WTC11 (cell line): ENCODE data around the gene ZNF74. TPM values are rescaled to one million over a fixed set of nuclear protein-coding genes. Genes with fewer than 3 reads are reported as not detected.

ENCODE experiments used
- ATAC-seq: fragments of 200-7000 bp; cut with Tn5 transposase; 2 replicates; pipeline ENCODE4 v1.10.0; 2021; ENCODE audit warnings: mild to moderate bottlenecking, moderate library complexity
- CTCF ChIA-PET: fragments of 300-600 bp; sonication (Branson Sonifier 250); formaldehyde crosslinking; loops from one replicate; lab custom pipeline; 2021; ENCODE audit warnings: antibody characterized with exemption; lab: Charles Lee
- POLR2A ChIA-PET: fragments of 350-600 bp; sonication (Branson Sonifier 250); formaldehyde crosslinking; loops from one replicate; lab custom pipeline; 2021; ENCODE audit warnings: antibody characterized with exemption; lab: Charles Lee
- DNase-seq: peaks from one replicate; pipeline ENCODE4 v3.0.0; 2021; ENCODE audit warnings: low spot score
- H3K27ac Mint-ChIP-seq: 2 replicates; pipeline ENCODE4 v1.8.0; 2021; ENCODE audit warnings: mixed read lengths
- H3K27me3 Mint-ChIP-seq: 2 replicates; pipeline ENCODE4 v1.8.0; 2021; ENCODE audit warnings: low read depth, mild to moderate bottlenecking, moderate library complexity, mixed read lengths
- H3K36me3 Mint-ChIP-seq: 2 replicates; pipeline ENCODE4 v1.8.0; 2021; ENCODE audit warnings: mixed read lengths
- H3K4me1 Mint-ChIP-seq: 2 replicates; pipeline ENCODE4 v1.8.0; 2022; ENCODE audit warnings: mixed read lengths
- H3K4me3 Mint-ChIP-seq: 2 replicates; pipeline ENCODE4 v1.8.0; 2021; ENCODE audit warnings: mild to moderate bottlenecking, moderate library complexity, mixed read lengths
- H3K9me3 Mint-ChIP-seq: 2 replicates; pipeline ENCODE4 v1.8.0; 2021; ENCODE audit warnings: mixed read lengths
- CDX4 ChIP-seq: fragments of 250-450 bp; sonication (Bioruptor Pico); IDR thresholded peaks from 2 replicates; pipeline ENCODE4 v1.9.0; 2021; ENCODE audit warnings: moderate library complexity, mild to moderate bottlenecking, inconsistent platforms, borderline replicate concordance
- EMX1 ChIP-seq: fragments of 250-450 bp; sonication (Bioruptor Pico); IDR thresholded peaks from 2 replicates; pipeline ENCODE4 v1.8.0; 2021; ENCODE audit warnings: mild to moderate bottlenecking
- FOXK1 ChIP-seq: sonication (generic); formaldehyde crosslinking; IDR thresholded peaks from 2 replicates; pipeline ENCODE4 v1.8.0; 2022; ENCODE audit warnings: mild to moderate bottlenecking, moderate library complexity, missing genetic modification reagents
- MYBL2 ChIP-seq: sonication (generic); formaldehyde crosslinking; IDR thresholded peaks from 2 replicates; pipeline ENCODE4 v1.8.1; 2023; ENCODE audit warnings: mild to moderate bottlenecking, moderate library complexity, missing genetic modification reagents
- NR2C2 ChIP-seq: sonication (generic); formaldehyde crosslinking; IDR thresholded peaks from 2 replicates; pipeline ENCODE4 v1.8.0; 2022; ENCODE audit warnings: mild to moderate bottlenecking, missing genetic modification reagents
- SP1 ChIP-seq: sonication (generic); formaldehyde crosslinking; conservative IDR thresholded peaks from 2 replicates; pipeline ENCODE4 v1.8.1; 2022; ENCODE audit warnings: missing genetic modification reagents
- STAT6 ChIP-seq: sonication (generic); formaldehyde crosslinking; conservative IDR thresholded peaks from 2 replicates; pipeline ENCODE4 v1.8.1; 2023; ENCODE audit warnings: mild to moderate bottlenecking, low read depth, missing genetic modification reagents, moderate library complexity
- TCF7 ChIP-seq: sonication (generic); formaldehyde crosslinking; IDR thresholded peaks from 2 replicates; pipeline ENCODE4 v1.8.0; 2022; ENCODE audit warnings: mild to moderate bottlenecking, low read depth, missing genetic modification reagents, moderate library complexity
- ZBTB21 ChIP-seq: sonication (generic); formaldehyde crosslinking; IDR thresholded peaks from 2 replicates; pipeline ENCODE4 v1.8.1; 2023; ENCODE audit warnings: mild to moderate bottlenecking, missing genetic modification reagents, borderline replicate concordance
- ZMAT4 ChIP-seq: fragments of 250-450 bp; sonication (Bioruptor Pico); IDR thresholded peaks from 2 replicates; pipeline ENCODE4 v1.9.0; 2021; ENCODE audit warnings: mild to moderate bottlenecking
- ZNF219 ChIP-seq: sonication (generic); formaldehyde crosslinking; IDR thresholded peaks from 2 replicates; pipeline ENCODE4 v1.8.0; 2023; ENCODE audit warnings: missing genetic modification reagents, mild to moderate bottlenecking, borderline replicate concordance
- ZNF232 ChIP-seq: sonication (generic); formaldehyde crosslinking; IDR thresholded peaks from 2 replicates; pipeline ENCODE4 v1.8.0; 2022; ENCODE audit warnings: mild to moderate bottlenecking, missing genetic modification reagents
- ZNF423 ChIP-seq: fragments of 250-450 bp; sonication (Bioruptor Pico); IDR thresholded peaks from 2 replicates; pipeline ENCODE4 v2.1.2; 2022; ENCODE audit warnings: mild to moderate bottlenecking, moderate library complexity
- ZNF425 ChIP-seq: fragments of 250-450 bp; sonication (Bioruptor Pico); conservative IDR thresholded peaks from 2 replicates; pipeline ENCODE4 v1.9.0; 2021; ENCODE audit warnings: mild to moderate bottlenecking
- total RNA-seq: library from RNA; stranded (reverse); gene quantifications from 3 replicates; pipeline ENCODE4 v1.2.3, GENCODE V29; 2021

ZNF74 gene
- total RNA-seq, 1 experiment from 2014 or later: 62.8 TPM

- TF ChIP-seq CDX4 (CRISPR knock-in tag): no peak
- no peak for TF ChIP-seq TCF7 (CRISPR knock-in tag)
These were observed 9.2 kb downstream of the ZNF74 start (continued) for GRCh38 chr22:20402960-20403778.

- TF ChIP-seq ZNF219 (CRISPR knock-in tag): no peak
- no peaks in the 10 kb centered on the region for H3K9me3 Mint-ChIP-seq
- H3K27ac Mint-ChIP-seq: no peak overlapping the region
- no peak for ATAC-seq
- CTCF ChIA-PET: no interaction called here
- DNase-seq: no peak
- no peaks in the 10 kb centered on the region; the same call in 1 of the 2 replicates for H3K27me3 Mint-ChIP-seq
- H3K4me3 Mint-ChIP-seq: no peak overlapping the region
- H3K4me1 Mint-ChIP-seq: peaks cover 4% of the 10 kb centered on the region
- POLR2A ChIA-PET: interaction anchor here (1.0 kb wide), 1 partner anchor 14 kb away, joined by 3 read pairs; no protein-coding TSS in a partner anchor
- peaks cover 46% of the 10 kb centered on the region for H3K36me3 Mint-ChIP-seq
These were observed 9.8 kb downstream of the ZNF74 start for GRCh38 chr22:20403779-20404140.

GRCh38 chr22:20404881-20405280 lies 10.9 kb downstream of the ZNF74 start:
- POLR2A ChIA-PET: interaction anchor here (0.6 to 1.0 kb wide), 2 partner anchors 13 to 79 kb away, joined by 3 to 5 read pairs; no protein-coding TSS in a partner anchor
- Mint-ChIP-seq H3K9me3 (no peaks in the 10 kb centered on the region), H3K27ac (peak overlapping the region; percentile 39), H3K36me3 (peaks cover 45% of the 10 kb centered on the region), H3K4me3 (no peak overlapping the region), H3K27me3 (no peaks in the 10 kb centered on the region; the same call in 1 of the 2 replicates), H3K4me1 (no peaks in the 10 kb centered on the region)
- ATAC-seq (no peak), DNase-seq (no peak)
- CTCF ChIA-PET: interaction anchor here (1.0 kb wide), 1 partner anchor 13 kb away, joined by 4 read pairs; no protein-coding TSS in a partner anchor
- TF ChIP-seq ZBTB21: no peak
- no peak for TF ChIP-seq STAT6 (CRISPR knock-in tag)
- no peak for TF ChIP-seq FOXK1
- no peak for TF ChIP-seq ZNF232 (CRISPR knock-in tag)
- no peak for TF ChIP-seq ZNF423 (CRISPR knock-in tag)
- no peak for TF ChIP-seq EMX1
- no peak for TF ChIP-seq SP1
- no peak for TF ChIP-seq ZNF425 (CRISPR knock-in tag)
- no peak for TF ChIP-seq ZMAT4

GRCh38 chr22:20405291-20405930 lies 11.5 kb downstream of the ZNF74 start:
- no peaks in the 10 kb centered on the region; the same call in 1 of the 2 replicates for H3K27me3 Mint-ChIP-seq
- H3K4me1 Mint-ChIP-seq: no peaks in the 10 kb centered on the region
- peak overlapping the region; percentile 39 for H3K27ac Mint-ChIP-seq
- POLR2A ChIA-PET: no interaction called here
- CTCF ChIA-PET: interaction anchor here (1.0 to 5.1 kb wide), 2 partner anchors 13 kb away, joined by 4 to 25 read pairs; no protein-coding TSS in a partner anchor
- no peak for TF ChIP-seq MYBL2 (CRISPR knock-in tag)
- TF ChIP-seq NR2C2 (CRISPR knock-in tag): no peak
- no peaks in the 10 kb centered on the region for H3K9me3 Mint-ChIP-seq
- DNase-seq: no peak
- no peak overlapping the region for H3K4me3 Mint-ChIP-seq
- H3K36me3 Mint-ChIP-seq: peaks cover 43% of the 10 kb centered on the region
- ATAC-seq: no peak
